A549 (cell line): Measurements from ENCODE around the gene METAP2. TPM values are rescaled to one million over a fixed set of nuclear protein-coding genes. Genes with fewer than 3 reads are reported as not detected.

Source experiments
- ATAC-seq, 2 experiments: fragments of 200-7000 bp in 1 of 2; fragments of >200 bp in 1 of 2; cut with Nextera tagmentation in 1 of 2; cut with Tn5 transposase in 1 of 2; 3 replicates each; pipeline versions ENCODE4 v1.8.0 to v1.9.1; 2018 to 2020; ENCODE audit warnings: mild to moderate bottlenecking in 1 of 2, moderate library complexity in 1 of 2
- CTCF ChIA-PET: fragments of 300-600 bp; sonication (Branson Sonifier 250); formaldehyde crosslinking; extraction: SDS; loops from one replicate; lab custom pipeline; 2021; ENCODE audit warnings: antibody characterized with exemption, inconsistent platforms; lab: Yijun Ruan, JAX
- POLR2A ChIA-PET: fragments of 350-600 bp; formaldehyde crosslinking; extraction: SDS; loops from one replicate; lab custom pipeline; 2021; ENCODE audit warnings: antibody characterized with exemption, inconsistent platforms; lab: Yijun Ruan, JAX
- DNase-seq, 2 experiments: peaks; one replicate each; pipeline versions ENCODE4 v3.0.0 to v3.0.0-alpha.2; 2011 to 2016; ENCODE audit warnings: low read depth in 1 of 2, low spot score in 1 of 2
- FAIRE-seq: peaks from 2 replicates; lab custom pipeline; 2011; peaks lifted over from hg19 to GRCh38; lab: Jason Lieb, UNC
- H3K27ac ChIP-seq, 2 experiments: fragments of >200 bp; sonication (Bioruptor Twin); formaldehyde crosslinking; 3 replicates each; pipeline ENCODE4 v1.5.1; 2016 to 2017
- H3K4me1 ChIP-seq: fragments of >200 bp; sonication (Bioruptor Twin); formaldehyde crosslinking; 3 replicates; pipeline ENCODE4 v1.6.1; 2016
- H3K4me2 ChIP-seq: fragments of >200 bp; sonication (Bioruptor Twin); formaldehyde crosslinking; 3 replicates; pipeline ENCODE4 v1.6.1; 2016
- H3K4me3 ChIP-seq: fragments of >200 bp; sonication (Bioruptor Twin); formaldehyde crosslinking; 3 replicates; pipeline ENCODE4 v1.5.1; 2016
- H3K9me3 ChIP-seq: fragments of >200 bp; sonication (Bioruptor Twin); formaldehyde crosslinking; 3 replicates; pipeline ENCODE4 v1.6.1; 2016
- CBX2 ChIP-seq: fragments of 200-600 bp; sonication (generic); IDR thresholded peaks from 2 replicates; pipeline ENCODE4 v1.6.1; 2016; ENCODE audit warnings: low read depth, mild to moderate bottlenecking, borderline replicate concordance
- CBX8 ChIP-seq: fragments of 200-600 bp; sonication (generic); IDR thresholded peaks from 2 replicates; pipeline ENCODE4 v1.6.1; 2016
- CHD4 ChIP-seq: fragments of 200-600 bp; sonication (generic); IDR thresholded peaks from 2 replicates; pipeline ENCODE4 v1.6.1; 2016; ENCODE audit warnings: antibody characterized with exemption, mild to moderate bottlenecking, borderline replicate concordance
- EHMT2 ChIP-seq: fragments of 200-600 bp; sonication (generic); IDR thresholded peaks from 2 replicates; pipeline ENCODE4 v1.6.1; 2016; ENCODE audit warnings: antibody characterized with exemption, low read depth, mild to moderate bottlenecking, moderate library complexity
- ELK1 ChIP-seq: fragments of 150-350 bp; IDR thresholded peaks from 2 replicates; pipeline ENCODE4 v1.6.1; 2014; ENCODE audit warnings: low read depth, mild to moderate bottlenecking, low read length
- EP300 ChIP-seq, 2 experiments: fragments of >200 bp; sonication (Bioruptor Twin); formaldehyde crosslinking; IDR thresholded peaks; 2 replicates in 1 of 2; 3 replicates in 1 of 2; pipeline ENCODE4 v1.6.1; 2016 to 2017
- FOXS1 ChIP-seq: fragments of 250-450 bp; sonication (Bioruptor Pico); IDR thresholded peaks from 2 replicates; pipeline ENCODE4 v1.5.0; 2020; ENCODE audit warnings: mild to moderate bottlenecking, moderate library complexity
- HES2 ChIP-seq: fragments of >200 bp; sonication (Bioruptor Twin); formaldehyde crosslinking; IDR thresholded peaks from 2 replicates; pipeline ENCODE4 v1.6.1; 2016
- HOXA7 ChIP-seq: fragments of 250-450 bp; sonication (Bioruptor Pico); IDR thresholded peaks from 2 replicates; pipeline ENCODE4 v1.5.0; 2020; ENCODE audit warnings: mild to moderate bottlenecking, moderate library complexity
- HOXB5 ChIP-seq: fragments of 250-450 bp; sonication (Bioruptor Pico); IDR thresholded peaks from 2 replicates; pipeline ENCODE4 v1.5.0; 2020; ENCODE audit warnings: mild to moderate bottlenecking, moderate library complexity
- JUN ChIP-seq, 2 experiments: fragments of >200 bp; sonication (Bioruptor Twin); formaldehyde crosslinking; IDR thresholded peaks; 2 replicates in 1 of 2; 3 replicates in 1 of 2; pipeline ENCODE4 v1.6.1; 2016 to 2017
- KDM5A ChIP-seq: fragments of 200-600 bp; sonication (generic); IDR thresholded peaks from 2 replicates; pipeline ENCODE4 v1.6.1; 2016; ENCODE audit warnings: antibody characterized with exemption, mild to moderate bottlenecking
- MAFK ChIP-seq: fragments of 450-650 bp; IDR thresholded peaks from 2 replicates; pipeline ENCODE4 v1.6.1; 2014; ENCODE audit not compliant: partially characterized antibody
- MAX ChIP-seq: IDR thresholded peaks from 2 replicates; pipeline ENCODE4 v1.6.1; 2012
- SMC3 ChIP-seq: fragments of >200 bp; sonication (Bioruptor Twin); formaldehyde crosslinking; IDR thresholded peaks from 3 replicates; pipeline ENCODE4 v1.6.1; 2018; ENCODE audit warnings: inconsistent platforms
- SREBF2 ChIP-seq: fragments of 450-650 bp; IDR thresholded peaks from 2 replicates; pipeline ENCODE4 v1.6.1; 2014; ENCODE audit warnings: mild to moderate bottlenecking, moderate library complexity
- TFCP2L1 ChIP-seq: fragments of 250-450 bp; sonication (Bioruptor Pico); IDR thresholded peaks from 2 replicates; pipeline ENCODE4 v1.5.0; 2021; ENCODE audit warnings: mild to moderate bottlenecking
- ZC3H11A ChIP-seq: fragments of 450-650 bp; IDR thresholded peaks from 2 replicates; pipeline ENCODE4 v1.6.1; 2014; ENCODE audit warnings: antibody characterized with exemption, mild to moderate bottlenecking
- ZFP36 ChIP-seq: fragments of 450-650 bp; IDR thresholded peaks from 2 replicates; pipeline ENCODE4 v1.6.1; 2014; ENCODE audit warnings: borderline replicate concordance; ENCODE audit not compliant: partially characterized antibody
- WGBS: methylation state at CpG from one replicate; pipeline ENCODE4 v1.1.6; 2017; ENCODE audit errors: missing lambda C conversion rate; 5-methylcytosine and 5-hydroxymethylcytosine counted together
- polyA plus RNA-seq, 4 experiments: library from polyadenylated mRNA; depleted of rRNA in 3 of 4; stranded (reverse); fragments of >200 nt; fragmentation: RNase III in 1 of 4; extraction: RNeasy Plus Mini Kit Qiagen cat#74134 plus additional on column Dnase treatment in 1 of 4; gene quantifications; 2 replicates in 3 of 4; 3 replicates in 1 of 4; pipeline ENCODE4 v1.2.3, GENCODE V29; 2011 to 2017
- TF ChIP-seq, protein P1 (sequence below): fragments of 200-600 bp; sonication (generic); IDR thresholded peaks from 2 replicates; pipeline ENCODE4 v1.6.1; 2016; ENCODE audit warnings: antibody characterized with exemption, mild to moderate bottlenecking, moderate library complexity
- TF ChIP-seq, protein P2 (sequence below): fragments of 250-450 bp; sonication (Bioruptor Pico); IDR thresholded peaks from 2 replicates; pipeline ENCODE4 v1.5.0; 2021; ENCODE audit warnings: mild to moderate bottlenecking, moderate library complexity, borderline replicate concordance
- TF ChIP-seq, protein P3 (sequence below): IDR thresholded peaks from 2 replicates; pipeline ENCODE4 v1.6.1; 2012; ENCODE audit warnings: low read depth, borderline replicate concordance

Gene METAP2
- polyA plus RNA-seq, 2 of the 4 experiments (the other 2 are of a cell fraction): 205 to 219 TPM

GRCh38 chr12:95499772-95500171, 25.8 kb downstream of the METAP2 start:
- FAIRE-seq (no peak), ATAC-seq (no peak), DNase-seq (no peak)
- H3K27ac ChIP-seq: no peak overlapping the region
- TF ChIP-seq CHD4 (no peak), ZC3H11A (no peak), HOXA7 (CRISPR knock-in tag) (no peak), SMC3 (no peak), EP300 (IDR thresholded peaks at IDR 0.05) (no peak), JUN (IDR thresholded peaks at IDR 0.05) (no peak), KDM5A (no peak), MAFK (no peak), HES2 (no peak), EHMT2 (no peak), CBX8 (no peak), MAX (no peak)
- TF ChIP-seq, protein P1, sequence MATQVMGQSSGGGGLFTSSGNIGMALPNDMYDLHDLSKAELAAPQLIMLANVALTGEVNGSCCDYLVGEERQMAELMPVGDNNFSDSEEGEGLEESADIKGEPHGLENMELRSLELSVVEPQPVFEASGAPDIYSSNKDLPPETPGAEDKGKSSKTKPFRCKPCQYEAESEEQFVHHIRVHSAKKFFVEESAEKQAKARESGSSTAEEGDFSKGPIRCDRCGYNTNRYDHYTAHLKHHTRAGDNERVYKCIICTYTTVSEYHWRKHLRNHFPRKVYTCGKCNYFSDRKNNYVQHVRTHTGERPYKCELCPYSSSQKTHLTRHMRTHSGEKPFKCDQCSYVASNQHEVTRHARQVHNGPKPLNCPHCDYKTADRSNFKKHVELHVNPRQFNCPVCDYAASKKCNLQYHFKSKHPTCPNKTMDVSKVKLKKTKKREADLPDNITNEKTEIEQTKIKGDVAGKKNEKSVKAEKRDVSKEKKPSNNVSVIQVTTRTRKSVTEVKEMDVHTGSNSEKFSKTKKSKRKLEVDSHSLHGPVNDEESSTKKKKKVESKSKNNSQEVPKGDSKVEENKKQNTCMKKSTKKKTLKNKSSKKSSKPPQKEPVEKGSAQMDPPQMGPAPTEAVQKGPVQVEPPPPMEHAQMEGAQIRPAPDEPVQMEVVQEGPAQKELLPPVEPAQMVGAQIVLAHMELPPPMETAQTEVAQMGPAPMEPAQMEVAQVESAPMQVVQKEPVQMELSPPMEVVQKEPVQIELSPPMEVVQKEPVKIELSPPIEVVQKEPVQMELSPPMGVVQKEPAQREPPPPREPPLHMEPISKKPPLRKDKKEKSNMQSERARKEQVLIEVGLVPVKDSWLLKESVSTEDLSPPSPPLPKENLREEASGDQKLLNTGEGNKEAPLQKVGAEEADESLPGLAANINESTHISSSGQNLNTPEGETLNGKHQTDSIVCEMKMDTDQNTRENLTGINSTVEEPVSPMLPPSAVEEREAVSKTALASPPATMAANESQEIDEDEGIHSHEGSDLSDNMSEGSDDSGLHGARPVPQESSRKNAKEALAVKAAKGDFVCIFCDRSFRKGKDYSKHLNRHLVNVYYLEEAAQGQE: no peak
- TF ChIP-seq, protein P2, sequence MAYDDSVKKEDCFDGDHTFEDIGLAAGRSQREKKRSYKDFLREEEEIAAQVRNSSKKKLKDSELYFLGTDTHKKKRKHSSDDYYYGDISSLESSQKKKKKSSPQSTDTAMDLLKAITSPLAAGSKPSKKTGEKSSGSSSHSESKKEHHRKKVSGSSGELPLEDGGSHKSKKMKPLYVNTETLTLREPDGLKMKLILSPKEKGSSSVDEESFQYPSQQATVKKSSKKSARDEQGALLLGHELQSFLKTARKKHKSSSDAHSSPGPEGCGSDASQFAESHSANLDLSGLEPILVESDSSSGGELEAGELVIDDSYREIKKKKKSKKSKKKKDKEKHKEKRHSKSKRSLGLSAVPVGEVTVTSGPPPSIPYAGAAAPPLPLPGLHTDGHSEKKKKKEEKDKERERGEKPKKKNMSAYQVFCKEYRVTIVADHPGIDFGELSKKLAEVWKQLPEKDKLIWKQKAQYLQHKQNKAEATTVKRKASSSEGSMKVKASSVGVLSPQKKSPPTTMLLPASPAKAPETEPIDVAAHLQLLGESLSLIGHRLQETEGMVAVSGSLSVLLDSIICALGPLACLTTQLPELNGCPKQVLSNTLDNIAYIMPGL (CRISPR knock-in tag): no peak
- H3K9me3 ChIP-seq: peaks cover 4% of the 10 kb centered on the region; the same call in 1 of the 3 replicates
- ChIA-PET POLR2A (no interaction called here), CTCF (no interaction called here)
- no peak overlapping the region for H3K4me3 ChIP-seq
- H3K4me1 ChIP-seq: no peaks in the 10 kb centered on the region
- 92% methylated on average over 2 of the region's 2 CpGs for WGBS
- no peak overlapping the region for H3K4me2 ChIP-seq

GRCh38 chr12:95504140-95504539, 30.2 kb downstream of the METAP2 start:
- ATAC-seq (no peak), FAIRE-seq (no peak), DNase-seq (no peak)
- no peak overlapping the region for H3K4me2 ChIP-seq
- ChIA-PET POLR2A (interaction anchor here (1.0 kb wide), 1 partner anchor 30 kb away, joined by 3 read pairs; the partner anchor contains the start of gene METAP2), CTCF (interaction anchor here (1.7 kb wide), 1 partner anchor 31 kb away, joined by 5 read pairs; no protein-coding TSS in a partner anchor)
- H3K4me3 ChIP-seq: no peak overlapping the region
- H3K4me1 ChIP-seq: no peaks in the 10 kb centered on the region
- no peak overlapping the region for H3K27ac ChIP-seq
- 93% methylated on average over 4 of the region's 4 CpGs for WGBS
- TF ChIP-seq JUN (IDR thresholded peaks at IDR 0.05): no peak
- TF ChIP-seq, protein P2 (CRISPR knock-in tag): no peak
- TF ChIP-seq HOXB5 (CRISPR knock-in tag): no peak
- no peak for TF ChIP-seq SREBF2
- TF ChIP-seq CHD4: no peak
- TF ChIP-seq, protein P3, sequence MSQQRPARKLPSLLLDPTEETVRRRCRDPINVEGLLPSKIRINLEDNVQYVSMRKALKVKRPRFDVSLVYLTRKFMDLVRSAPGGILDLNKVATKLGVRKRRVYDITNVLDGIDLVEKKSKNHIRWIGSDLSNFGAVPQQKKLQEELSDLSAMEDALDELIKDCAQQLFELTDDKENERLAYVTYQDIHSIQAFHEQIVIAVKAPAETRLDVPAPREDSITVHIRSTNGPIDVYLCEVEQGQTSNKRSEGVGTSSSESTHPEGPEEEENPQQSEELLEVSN: no peak
- TF ChIP-seq, protein P1: no peak
- no peak for TF ChIP-seq ELK1
- TF ChIP-seq FOXS1: no peak
- TF ChIP-seq CBX2: no peak
- no peak for TF ChIP-seq ZC3H11A
- TF ChIP-seq TFCP2L1 (CRISPR knock-in tag): no peak
- no peak for TF ChIP-seq ZFP36
- TF ChIP-seq MAX: no peak
- peaks cover 2% of the 10 kb centered on the region; the same call in 1 of the 3 replicates for H3K9me3 ChIP-seq
